ENCODE measurements around the gene PLA2G4A. TPM values are rescaled to one million over a fixed set of nuclear protein-coding genes. Genes with fewer than 3 reads are reported as not detected.
"Not testable (repeated sequence)": the region's sequence is repeated elsewhere in the genome, so short reads cannot be mapped to it uniquely, and the experiment has no call there.

The PLA2G4A gene
- polyA plus RNA-seq, 3 donors: 7.6 to 11.6 (median 9.9) TPM

DNA sequence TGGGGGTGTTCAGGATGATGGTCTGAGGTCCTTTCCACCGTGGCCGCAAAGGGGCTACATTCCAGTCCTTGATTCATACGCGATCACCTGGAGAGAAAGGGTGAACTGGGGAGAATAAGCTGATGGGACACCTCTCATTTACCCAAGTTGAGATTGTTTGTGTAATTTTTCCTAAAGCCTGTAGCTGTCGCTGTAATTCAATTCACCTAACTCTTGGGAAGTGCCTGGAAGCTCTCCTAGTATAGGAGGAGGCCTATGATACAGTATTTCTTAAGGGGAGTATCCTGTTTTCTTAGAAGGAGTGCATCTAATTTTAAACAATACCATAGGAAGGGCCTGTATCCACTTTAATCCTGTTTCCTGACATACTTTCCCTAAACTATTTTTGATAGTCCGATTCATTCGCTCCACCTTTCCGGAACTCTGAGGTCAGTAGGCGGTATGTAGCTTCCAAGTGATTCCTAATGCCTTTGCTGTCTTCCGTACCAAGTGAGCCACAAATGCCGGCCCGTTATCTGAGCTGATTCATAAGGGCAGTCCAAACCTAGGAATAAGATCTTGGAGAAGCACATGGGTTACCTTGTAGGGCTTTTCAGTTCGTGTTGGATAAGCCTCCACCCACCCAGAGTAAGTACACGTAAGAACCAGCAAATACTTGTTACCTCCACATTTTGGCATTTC lies 88.5 kb downstream of the PLA2G4A start:
- not testable (repeated sequence) for DNase-seq (ENCODE audit: low read depth in 3 of 3, low spot score in 2 of 3)

DNA sequence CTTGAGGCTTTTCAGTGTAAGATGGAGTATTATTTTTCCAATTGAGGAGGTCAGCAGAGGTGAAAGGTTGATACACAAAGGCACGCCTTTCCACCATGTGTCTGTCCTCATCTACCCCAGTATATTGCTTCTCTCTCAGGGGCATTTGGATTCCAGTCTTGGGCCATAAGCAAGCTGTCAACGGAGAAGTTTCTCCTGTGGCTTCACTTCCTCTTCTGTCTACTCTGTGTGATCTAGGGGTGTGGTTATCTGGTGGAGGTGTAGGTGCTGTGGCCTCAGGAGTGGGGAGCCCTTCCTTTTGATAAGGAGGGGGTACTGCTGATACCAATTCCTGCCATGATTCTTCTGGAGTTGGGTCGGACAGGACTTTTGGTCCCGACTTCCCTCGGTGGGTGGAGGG lies 92.6 kb downstream of the PLA2G4A start:
- DNase-seq (ENCODE audit: low read depth in 3 of 3, low spot score in 2 of 3): not testable (repeated sequence)

DNA sequence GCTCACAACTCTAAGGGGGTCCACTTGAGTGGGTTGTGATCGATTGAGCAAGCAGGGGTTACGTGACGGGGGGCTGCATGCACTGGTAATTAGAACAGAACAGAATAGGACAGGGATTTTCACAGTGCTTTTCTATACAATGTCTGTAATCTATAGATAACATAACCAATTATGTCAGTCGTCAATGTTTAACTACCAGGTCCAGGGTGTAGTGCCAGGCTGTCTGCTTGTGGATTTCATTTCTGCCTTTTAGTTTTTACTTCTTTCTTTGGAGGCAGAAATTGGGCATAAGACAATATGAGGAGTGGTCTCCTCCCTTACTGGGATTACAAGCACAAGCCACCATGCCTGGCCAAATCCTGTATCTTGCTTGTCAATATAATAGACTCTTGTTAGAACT lies 94.1 kb downstream of the PLA2G4A start:
- not testable (repeated sequence) for DNase-seq (ENCODE audit: low read depth in 3 of 3, low spot score in 2 of 3)

DNA sequence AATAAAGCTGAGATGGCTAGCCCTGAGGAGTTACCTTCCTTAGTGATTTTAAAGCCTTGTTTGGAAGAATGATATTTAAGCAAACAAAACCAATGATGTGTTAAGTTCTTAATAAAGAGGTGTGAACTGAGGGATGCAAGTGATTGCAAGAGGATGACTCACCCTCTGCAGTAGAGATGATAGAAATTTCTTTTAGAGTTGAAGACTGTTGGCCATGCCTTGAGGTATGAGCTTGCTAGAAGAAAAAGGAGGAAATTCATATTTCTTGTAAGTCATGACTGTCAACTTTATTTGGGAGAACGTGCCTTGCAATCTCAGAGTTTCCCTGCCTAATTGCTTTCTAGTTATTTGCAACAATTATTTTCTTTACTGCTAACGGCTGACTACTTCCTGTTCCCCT lies 94.7 kb downstream of the PLA2G4A start:
- no peak for DNase-seq (ENCODE audit: low read depth in 3 of 3, low spot score in 2 of 3)

DNA sequence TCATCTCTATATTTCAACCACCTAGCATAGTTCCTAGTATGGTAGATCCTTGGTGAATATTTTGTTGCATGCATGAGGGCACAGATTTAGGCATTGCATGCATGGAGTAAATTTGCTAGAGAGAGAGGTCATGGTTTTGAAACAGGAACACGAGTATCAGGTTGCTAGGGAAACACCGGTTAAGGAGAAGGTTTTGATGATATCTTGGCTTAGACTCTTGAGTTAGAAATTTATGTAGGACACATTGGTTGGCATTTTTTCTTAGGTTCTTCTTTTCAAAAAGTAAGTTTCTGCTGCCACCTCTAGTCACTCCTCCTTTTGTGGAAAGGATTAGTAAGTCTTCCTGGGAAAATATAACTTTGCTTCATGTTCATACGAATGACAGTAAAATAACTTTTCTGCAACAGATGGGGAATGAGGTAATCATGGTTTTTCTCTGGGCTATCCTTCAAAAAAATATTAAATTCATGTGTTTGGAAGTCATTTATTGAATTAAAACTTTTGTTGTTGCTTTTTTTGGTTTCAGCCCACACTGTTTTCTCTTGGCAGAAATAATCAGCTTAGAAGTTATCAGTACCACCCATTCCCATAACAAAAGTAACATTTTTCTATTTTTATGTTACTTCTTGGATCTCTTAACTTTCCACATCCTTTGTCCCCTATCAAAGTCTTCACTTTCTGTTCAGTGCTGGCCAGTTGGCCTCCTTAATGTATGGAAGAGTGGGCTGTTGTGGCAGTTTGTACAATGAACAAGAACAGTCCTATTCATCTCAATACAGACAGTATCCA lies 97.3 kb downstream of the PLA2G4A start:
- no peak for DNase-seq (ENCODE audit: low read depth in 3 of 3, low spot score in 2 of 3)

DNA sequence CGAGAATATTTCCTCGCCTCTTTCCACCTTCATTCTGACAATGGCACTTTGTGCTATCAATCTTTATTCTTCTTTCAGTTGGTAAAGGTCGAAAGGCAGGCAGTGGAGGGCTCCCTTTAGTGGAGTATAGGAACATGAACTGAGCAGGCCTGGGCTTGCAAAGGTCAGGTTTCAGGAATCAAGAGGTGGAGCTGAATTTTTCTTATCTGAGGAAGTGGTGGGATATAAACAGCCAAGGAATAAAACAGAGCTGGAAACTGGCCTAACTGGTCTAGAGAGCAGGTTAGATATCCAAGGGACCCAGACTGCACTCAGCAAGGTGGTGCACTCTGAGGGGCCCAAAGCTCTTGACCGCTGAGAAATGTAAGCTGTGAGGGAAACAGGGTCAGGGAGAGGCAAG lies 99.1 kb downstream of the PLA2G4A start:
- no peak for DNase-seq (ENCODE audit: low read depth in 3 of 3, low spot score in 2 of 3)

DNA sequence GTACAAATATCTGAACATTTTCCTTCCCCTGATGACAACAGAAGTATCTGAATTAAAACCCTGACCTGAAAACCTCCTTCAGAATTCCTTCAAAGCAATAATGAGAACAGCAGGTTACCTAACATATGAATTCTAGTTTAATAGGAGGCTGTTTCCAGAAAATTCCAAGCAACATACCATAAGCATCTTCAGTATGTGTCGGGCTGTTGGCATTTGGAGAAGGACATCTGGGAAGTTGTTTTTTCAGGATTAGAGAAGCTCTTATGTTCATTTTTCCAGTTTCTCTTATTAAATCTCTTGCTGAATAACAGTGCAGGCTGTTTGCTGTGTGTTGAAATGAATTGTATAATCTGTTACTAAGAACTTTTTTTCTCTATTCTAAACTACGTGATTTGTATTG lies 101.5 kb downstream of the PLA2G4A start:
- no peak for DNase-seq (ENCODE audit: low read depth in 3 of 3, low spot score in 2 of 3)

DNA sequence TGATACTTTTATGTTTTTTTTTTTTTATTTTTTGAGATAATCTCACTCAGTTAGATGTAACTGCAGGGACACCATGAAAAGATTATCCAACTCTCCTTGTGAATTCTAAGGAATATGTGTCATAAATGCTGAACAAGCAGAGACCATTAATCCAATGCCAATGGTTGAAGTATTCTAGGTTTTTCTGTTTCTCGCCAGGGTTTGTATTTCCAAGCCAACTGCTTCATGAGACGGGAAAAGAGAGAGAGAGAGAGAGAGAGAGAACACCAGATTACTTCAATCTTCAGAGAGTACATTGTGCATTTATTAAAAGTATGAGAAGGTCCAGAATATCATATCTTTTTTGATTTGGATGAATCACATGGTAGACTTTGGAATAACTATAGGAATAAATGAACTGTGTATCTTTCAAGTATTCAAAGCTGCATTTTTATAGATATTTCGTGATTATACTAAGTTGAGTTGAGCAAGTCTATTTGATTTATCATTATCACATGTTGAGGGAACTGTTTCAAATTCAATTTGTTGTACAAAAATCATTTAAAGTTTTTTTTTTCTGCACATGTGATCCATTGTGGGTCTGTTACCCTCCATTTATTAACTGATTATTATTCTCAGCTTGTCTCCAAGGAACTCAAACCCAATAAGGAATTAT lies 108.4 kb downstream of the PLA2G4A start:
- DNase-seq (ENCODE audit: low read depth in 3 of 3, low spot score in 2 of 3): no peak

DNA sequence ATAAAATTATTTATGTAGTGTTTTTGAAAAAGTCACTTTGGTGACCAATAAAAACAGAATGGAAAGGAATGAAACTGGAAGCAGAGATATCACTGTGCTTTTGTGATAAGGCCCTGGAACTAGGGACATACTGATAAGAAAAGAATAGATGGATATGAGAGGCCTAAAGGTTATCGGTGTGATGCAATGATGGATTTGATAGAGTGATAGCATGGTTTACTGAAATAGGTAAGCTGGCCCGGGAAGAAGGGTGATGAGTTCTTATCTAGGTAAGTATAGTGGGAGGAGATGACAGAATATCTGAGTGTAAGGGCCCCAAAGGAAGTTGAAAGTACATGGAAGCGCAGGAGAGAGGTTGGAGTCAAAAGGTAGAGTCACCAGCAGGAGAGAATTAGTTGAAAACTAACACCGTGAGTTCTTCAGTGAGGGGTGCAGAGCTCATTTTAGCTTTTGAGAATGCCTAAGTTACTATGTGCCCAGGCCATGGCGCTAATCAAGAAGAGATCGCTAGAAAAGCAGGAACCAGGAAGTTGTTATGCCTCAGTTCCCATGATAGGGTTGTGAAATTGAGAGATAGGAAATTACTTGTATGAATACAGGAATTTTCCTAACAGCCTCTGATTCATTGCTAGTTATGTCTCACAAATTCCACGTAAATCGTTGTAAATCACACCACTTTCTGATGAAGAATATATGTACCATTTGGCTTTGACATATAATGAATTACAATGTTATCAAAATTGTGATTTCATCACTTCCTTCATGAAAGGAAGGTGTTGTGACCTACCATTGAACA lies 115.3 kb downstream of the PLA2G4A start:
- DNase-seq (ENCODE audit: low read depth in 3 of 3, low spot score in 2 of 3): no peak

DNA sequence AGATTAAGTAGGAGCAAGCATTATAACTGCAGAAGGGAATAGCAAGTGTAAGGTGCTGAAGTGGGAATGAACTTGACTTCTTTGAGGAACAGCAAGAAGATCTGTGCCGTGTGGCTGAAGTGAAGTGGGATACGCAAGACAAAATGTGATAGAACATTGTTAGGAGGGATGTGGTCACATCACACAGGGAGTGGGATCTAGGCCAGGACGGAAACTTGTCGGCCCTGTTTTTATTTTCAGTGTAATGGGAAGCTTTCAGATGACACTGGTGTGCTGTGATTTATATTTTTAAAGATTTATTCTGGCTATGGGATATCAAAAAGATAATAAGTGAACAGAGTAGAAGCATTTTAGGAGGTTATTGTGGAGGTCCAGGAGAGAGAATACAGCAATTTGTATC lies 116.4 kb downstream of the PLA2G4A start:
- DNase-seq (ENCODE audit: low read depth in 3 of 3, low spot score in 2 of 3): no peak

DNA sequence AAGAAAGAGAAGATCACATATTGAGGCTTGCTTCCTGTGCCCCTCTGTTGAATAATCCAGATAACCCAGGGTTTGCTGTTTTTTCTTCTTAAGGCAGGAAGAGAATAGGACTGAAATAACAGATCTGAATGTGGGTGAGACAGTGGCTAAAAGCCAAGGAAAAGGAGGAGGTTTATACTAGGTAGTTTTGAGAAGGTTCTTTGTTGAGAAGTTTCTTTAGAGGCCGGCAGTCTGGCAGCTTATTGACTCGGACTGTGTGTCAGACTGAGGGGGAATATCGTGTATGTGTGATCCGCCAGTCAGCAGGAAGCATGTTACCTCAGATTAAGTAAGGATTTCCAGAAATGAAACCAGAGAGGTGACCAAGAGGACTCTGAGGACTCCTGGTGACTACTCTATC lies 119.8 kb downstream of the PLA2G4A start:
- DNase-seq (ENCODE audit: low read depth in 3 of 3, low spot score in 2 of 3): no peak

DNA sequence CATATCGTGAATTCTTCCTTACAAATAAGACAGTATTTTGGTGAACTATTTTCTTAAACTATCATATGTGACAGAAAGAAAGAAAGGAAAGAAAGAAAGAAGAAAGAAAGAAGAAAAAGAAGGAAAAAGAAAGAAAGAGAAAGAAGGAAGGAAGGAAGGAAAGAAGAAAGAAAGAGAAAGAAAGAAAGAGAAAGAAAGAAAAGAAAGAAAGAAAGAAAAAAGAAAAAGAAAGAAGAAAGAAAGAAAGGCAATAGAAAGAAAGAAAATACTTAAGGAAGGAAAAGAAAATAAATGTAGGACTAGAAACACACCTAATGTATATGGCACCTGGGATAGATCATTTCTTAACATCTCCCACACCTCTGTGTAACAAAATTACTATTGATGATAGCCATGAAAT lies 120.4 kb downstream of the PLA2G4A start:
- DNase-seq (ENCODE audit: low read depth in 3 of 3, low spot score in 2 of 3): no peak

DNA sequence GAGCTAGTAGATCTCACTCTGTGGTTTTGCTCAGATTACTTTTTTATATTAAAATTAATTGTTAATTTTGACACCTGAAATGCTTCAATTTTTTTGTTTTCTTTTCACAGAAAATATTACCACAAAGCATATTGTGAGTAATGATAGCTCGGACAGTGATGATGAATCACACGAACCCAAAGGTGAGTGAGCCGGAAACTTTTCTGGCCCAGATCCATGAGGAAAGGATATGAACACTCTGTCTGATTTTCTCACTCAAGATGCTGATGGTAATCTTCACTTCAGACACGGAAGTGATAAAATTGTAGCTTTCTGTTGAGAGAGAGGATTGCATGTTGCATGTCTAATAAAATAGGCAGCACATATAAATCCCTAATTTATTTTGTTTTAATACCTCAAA lies 121.8 kb downstream of the PLA2G4A start:
- no peak for DNase-seq (ENCODE audit: low read depth in 3 of 3, low spot score in 2 of 3)

DNA sequence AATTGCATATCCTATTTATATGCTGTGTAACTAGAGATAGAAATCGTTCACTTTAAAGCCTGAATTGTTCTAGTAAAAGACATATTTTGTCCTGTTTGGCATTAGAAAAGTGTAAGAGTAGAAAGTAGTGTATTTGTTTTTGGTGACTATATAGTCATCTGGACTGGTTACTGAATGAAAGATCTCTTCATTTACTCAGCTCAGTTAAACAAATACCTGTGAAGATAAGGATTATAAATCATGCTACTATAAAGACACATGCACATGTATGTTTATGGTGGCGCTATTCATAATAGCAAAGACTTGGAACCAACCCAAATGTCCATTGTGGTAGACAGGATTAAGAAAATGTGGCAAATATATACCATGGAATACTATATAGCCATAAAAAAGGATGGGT lies 125.1 kb downstream of the PLA2G4A start:
- no peak for DNase-seq (ENCODE audit: low read depth in 3 of 3, low spot score in 2 of 3)

DNA sequence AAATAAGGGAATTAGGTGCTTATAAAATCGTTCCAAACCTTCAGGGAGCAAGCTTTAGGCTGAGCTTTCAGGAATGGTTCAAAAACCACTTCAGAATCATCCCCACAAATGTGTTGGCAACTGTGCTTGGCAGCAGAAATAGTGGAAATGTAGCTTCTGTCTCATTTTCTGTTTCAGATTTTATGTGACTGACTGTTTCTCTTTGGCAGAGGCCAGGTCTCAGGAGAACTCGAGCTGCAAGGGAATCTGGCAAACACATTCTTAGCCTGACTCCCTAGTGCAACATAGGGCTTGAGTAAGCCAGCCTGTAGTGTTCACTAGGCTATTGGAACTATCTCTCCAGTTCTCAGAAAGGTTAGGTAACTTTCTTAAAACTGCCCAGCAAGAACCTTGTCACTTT lies 128.6 kb downstream of the PLA2G4A start:
- no peak for DNase-seq (ENCODE audit: low read depth in 3 of 3, low spot score in 2 of 3)

DNA sequence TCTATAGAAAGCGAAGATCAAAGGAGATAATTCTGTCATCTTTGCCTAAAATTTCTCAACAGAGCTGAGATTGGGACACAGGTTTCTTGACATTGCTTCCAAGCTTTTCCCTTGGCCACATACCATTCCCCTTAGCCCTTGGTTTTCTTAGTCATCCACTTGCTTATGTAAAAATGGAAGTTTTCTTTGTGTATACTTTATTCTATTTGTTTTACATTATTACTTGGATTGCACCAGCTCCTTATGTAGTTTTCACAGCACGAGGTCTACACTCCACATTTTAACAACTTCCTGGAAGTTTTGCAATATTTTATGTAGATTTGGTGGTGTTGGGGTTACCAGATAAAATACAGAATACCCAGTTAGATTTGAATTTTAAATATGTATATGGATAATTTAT lies 129.8 kb downstream of the PLA2G4A start:
- no peak for DNase-seq (ENCODE audit: low read depth in 3 of 3, low spot score in 2 of 3)

DNA sequence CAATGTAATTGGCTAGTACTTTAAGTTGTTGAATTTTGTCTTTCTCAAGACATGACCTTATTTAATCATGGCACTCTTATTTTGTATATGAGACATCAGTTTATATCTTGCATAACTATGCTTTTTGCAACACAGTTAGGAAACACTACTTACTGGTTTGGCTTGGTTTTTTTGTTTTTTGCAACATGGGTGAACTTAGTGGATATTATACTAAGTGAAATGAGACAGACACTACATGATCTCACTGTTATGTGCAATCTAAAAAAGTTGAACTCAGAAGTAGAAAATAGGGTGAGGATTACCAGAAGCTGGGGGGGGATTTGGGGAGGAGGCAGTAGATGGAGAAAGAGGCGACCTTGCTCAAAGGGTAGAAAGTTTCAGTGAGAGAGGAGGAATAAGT lies 132.1 kb downstream of the PLA2G4A start:
- no peak for DNase-seq (ENCODE audit: low read depth in 3 of 3, low spot score in 2 of 3)

DNA sequence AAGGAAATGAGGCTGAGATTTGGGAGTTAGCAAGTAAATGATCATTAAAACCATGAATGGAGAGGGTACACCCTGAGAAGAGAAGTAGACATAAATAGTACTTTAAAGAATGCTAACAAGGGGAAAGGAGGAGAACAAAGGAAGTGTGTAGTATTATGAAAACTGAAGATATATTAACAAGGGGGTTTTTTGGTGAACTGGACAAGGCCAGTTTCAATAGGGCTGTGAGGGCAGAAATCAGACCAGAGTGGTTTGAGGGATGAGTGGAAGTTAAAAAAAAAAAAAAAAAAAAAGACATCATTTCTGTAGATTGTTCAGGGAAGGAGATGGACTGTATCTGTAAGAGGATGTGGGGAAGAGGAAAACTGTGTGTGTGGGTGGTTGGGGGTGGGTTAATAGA lies 137.1 kb downstream of the PLA2G4A start:
- no peak for DNase-seq (ENCODE audit: low read depth in 3 of 3, low spot score in 2 of 3)

DNA sequence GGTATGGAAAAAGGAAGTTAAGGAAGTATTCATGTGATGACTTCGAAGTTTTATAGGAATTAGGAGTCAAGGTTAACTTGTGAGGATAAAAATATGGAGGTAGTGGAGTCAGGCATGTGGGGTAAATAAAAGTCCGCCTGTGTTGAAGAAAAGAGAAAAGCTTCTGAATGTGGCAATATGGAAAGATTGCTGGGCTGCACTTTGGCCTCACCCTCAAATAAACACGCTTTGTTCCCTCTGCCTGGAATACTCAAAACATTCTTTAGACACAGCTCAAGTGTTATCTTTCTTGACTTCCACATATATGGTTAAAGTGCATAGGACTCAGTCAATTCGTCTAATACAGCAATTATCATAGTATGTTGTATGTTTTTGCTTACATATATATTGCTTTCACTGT lies 137.7 kb downstream of the PLA2G4A start:
- DNase-seq (ENCODE audit: low read depth in 3 of 3, low spot score in 2 of 3): no peak

DNA sequence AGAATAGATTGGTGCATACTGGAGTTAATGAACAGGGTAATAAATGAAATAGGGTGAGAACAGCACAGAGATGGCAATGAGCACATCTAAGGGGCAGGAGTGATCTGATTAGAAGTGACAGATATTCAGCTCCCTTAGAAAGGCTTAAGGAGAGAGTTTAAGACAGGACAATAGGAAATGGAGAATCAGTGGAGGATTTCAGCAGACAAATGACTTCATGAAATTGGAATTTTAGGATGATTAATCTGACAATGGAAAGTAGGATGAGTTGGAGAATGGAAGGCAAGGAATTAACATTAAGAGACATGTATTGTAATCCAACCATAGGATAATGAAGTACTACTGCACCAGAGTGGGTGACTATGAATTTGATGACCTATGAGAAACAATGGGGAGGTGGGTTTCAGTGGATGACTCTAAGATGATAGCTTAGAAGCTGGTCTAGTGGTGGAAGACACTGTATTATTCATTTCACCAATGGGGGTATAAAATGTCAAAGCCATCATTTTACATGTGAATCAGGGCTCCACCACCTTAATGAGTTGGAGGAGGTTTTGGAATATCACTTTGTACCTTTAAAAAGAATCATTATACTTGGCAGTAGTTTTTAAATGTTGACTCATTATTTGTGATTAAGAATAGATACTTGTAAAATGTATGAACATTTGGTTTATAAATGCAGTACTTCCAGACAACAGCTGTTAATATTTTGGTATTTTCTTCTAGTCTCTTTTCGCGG lies 139.1 kb downstream of the PLA2G4A start:
- no peak for DNase-seq (ENCODE audit: low read depth in 3 of 3, low spot score in 2 of 3)
